Chondrocyte (in vitro differentiated cells): Measurements from ENCODE around the gene NXN. TPM values are rescaled to one million over a fixed set of nuclear protein-coding genes. Genes with fewer than 3 reads are reported as not detected.
"Not testable (repeated sequence)": the region's sequence is repeated elsewhere in the genome, so short reads cannot be mapped to it uniquely, and the experiment has no call there.

Source experiments
- DNase-seq: peaks from one replicate; pipeline ENCODE4 v3.0.0; 2021; ENCODE audit warnings: mixed read lengths, low spot score
- H3K27ac Mint-ChIP-seq: one replicate; pipeline ENCODE4 v1.8.0; 2021; ENCODE audit warnings: mild to moderate bottlenecking, moderate library complexity, mixed read lengths; ENCODE audit not compliant: unreplicated experiment
- H3K27me3 Mint-ChIP-seq: 2 replicates; pipeline ENCODE4 v1.8.0; 2021; ENCODE audit warnings: low read depth, mixed read lengths
- H3K36me3 Mint-ChIP-seq: 2 replicates; pipeline ENCODE4 v1.8.0; 2021; ENCODE audit warnings: low read depth, mixed read lengths
- H3K4me1 Mint-ChIP-seq: 2 replicates; pipeline ENCODE4 v1.8.0; 2021; ENCODE audit warnings: low read depth, mild to moderate bottlenecking, mixed read lengths
- H3K4me3 Mint-ChIP-seq: one replicate; pipeline ENCODE4 v1.8.0; 2021; ENCODE audit warnings: mild to moderate bottlenecking, moderate library complexity, mixed read lengths; ENCODE audit not compliant: unreplicated experiment
- H3K9me3 Mint-ChIP-seq: 2 replicates; pipeline ENCODE4 v1.8.0; 2021; ENCODE audit warnings: low read depth, mixed read lengths
- CTCF ChIP-seq: fragments of 200-600 bp; sonication (generic); IDR thresholded peaks from 2 replicates; pipeline ENCODE4 v1.5.0; 2021; ENCODE audit warnings: antibody characterized with exemption, mild to moderate bottlenecking, moderate library complexity
- total RNA-seq: library from RNA; stranded (reverse); gene quantifications from 3 replicates; pipeline ENCODE4 v1.2.1, GENCODE V29; 2021

Gene NXN
- total RNA-seq, 1 donor from 2014 or later = 86.4 TPM

GRCh38 chr17:977166-977565 lies 2.4 kb downstream of the NXN start:
- no peaks in the 10 kb centered on the region for H3K36me3 Mint-ChIP-seq
- no peak for DNase-seq
- peaks cover 61% of the 10 kb centered on the region for H3K4me1 Mint-ChIP-seq
- peak overlapping the region; percentile 81 for H3K4me3 Mint-ChIP-seq
- no peaks in the 10 kb centered on the region for H3K9me3 Mint-ChIP-seq
- H3K27ac Mint-ChIP-seq = peak overlapping the region; percentile 53
- no peaks in the 10 kb centered on the region for H3K27me3 Mint-ChIP-seq
- TF ChIP-seq CTCF = no peak

GRCh38 chr17:976312-976711 lies 3.3 kb downstream of the NXN start:
- no peak for DNase-seq
- H3K9me3 Mint-ChIP-seq = no peaks in the 10 kb centered on the region
- peak overlapping the region; percentile 68 for H3K27ac Mint-ChIP-seq
- H3K36me3 Mint-ChIP-seq = no peaks in the 10 kb centered on the region
- peak overlapping the region; percentile 81 for H3K4me3 Mint-ChIP-seq
- H3K4me1 Mint-ChIP-seq = peaks cover 63% of the 10 kb centered on the region
- TF ChIP-seq CTCF = no peak
- H3K27me3 Mint-ChIP-seq = no peaks in the 10 kb centered on the region

GRCh38 chr17:975371-975915 lies 4.1 kb downstream of the NXN start:
- H3K27ac Mint-ChIP-seq = peak overlapping the region; percentile 71
- H3K36me3 Mint-ChIP-seq = no peaks in the 10 kb centered on the region
- peak overlapping the region; percentile 20 for H3K4me3 Mint-ChIP-seq
- peaks cover 61% of the 10 kb centered on the region for H3K4me1 Mint-ChIP-seq
- TF ChIP-seq CTCF = no peak
- H3K27me3 Mint-ChIP-seq = no peaks in the 10 kb centered on the region
- H3K9me3 Mint-ChIP-seq = no peaks in the 10 kb centered on the region
- no peak for DNase-seq

GRCh38 chr17:974778-975177 lies 4.8 kb downstream of the NXN start:
- H3K4me3 Mint-ChIP-seq, H3K9me3 Mint-ChIP-seq, H3K36me3 Mint-ChIP-seq: not testable (repeated sequence)

GRCh38 chr17:973053-973452 lies 6.5 kb downstream of the NXN start:
- no peaks in the 10 kb centered on the region for H3K27me3 Mint-ChIP-seq
- DNase-seq = no peak
- no peaks in the 10 kb centered on the region for H3K9me3 Mint-ChIP-seq
- no peaks in the 10 kb centered on the region for H3K36me3 Mint-ChIP-seq
- H3K4me3 Mint-ChIP-seq = no peak overlapping the region
- no peak overlapping the region for H3K27ac Mint-ChIP-seq
- H3K4me1 Mint-ChIP-seq = peaks cover 77% of the 10 kb centered on the region
- TF ChIP-seq CTCF = no peak

More at GRCh38 chr17:974778-975177, 4.8 kb downstream of the NXN start:
- DNase-seq, H3K27ac Mint-ChIP-seq, H3K27me3 Mint-ChIP-seq: not testable (repeated sequence)
- H3K4me1 Mint-ChIP-seq = peaks cover 63% of the 10 kb centered on the region

- not testable (repeated sequence) for H3K4me3 Mint-ChIP-seq, DNase-seq, H3K36me3 Mint-ChIP-seq, H3K27me3 Mint-ChIP-seq, H3K9me3 Mint-ChIP-seq, H3K27ac Mint-ChIP-seq
- H3K4me1 Mint-ChIP-seq = peaks cover 68% of the 10 kb centered on the region
Measured at GRCh38 chr17:971861-972260, 7.7 kb downstream of the NXN start.
